ENCODE results near the gene GLDN. TPM values are rescaled to one million over a fixed set of nuclear protein-coding genes. Genes with fewer than 3 reads are reported as not detected.

GLDN gene
- polyA plus RNA-seq, 1 donor from 2014 or later = 0.58 TPM

DNA sequence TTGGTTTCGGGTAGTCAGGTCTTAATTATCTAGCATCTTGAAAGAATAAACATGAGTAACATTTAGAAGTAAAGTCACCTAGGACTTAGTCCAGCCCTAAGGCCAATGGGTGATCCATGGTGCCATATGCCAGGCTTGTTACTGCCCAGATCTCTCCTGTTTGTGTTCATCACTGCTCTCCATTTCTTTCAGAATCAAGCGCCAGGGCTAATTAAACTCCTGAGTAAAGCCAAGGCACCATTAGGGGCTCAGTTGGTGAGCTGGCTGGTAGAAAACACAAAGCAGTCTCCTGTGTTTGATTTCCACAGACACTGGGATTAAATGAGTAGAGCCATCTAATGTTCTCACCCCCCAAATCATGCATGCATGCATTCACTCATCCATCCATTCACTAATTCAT is 14.4 kb upstream of the GLDN start:
- no peak overlapping the region for H2AFZ ChIP-seq (ENCODE audit: low read depth, low read length)
- H4K20me1 ChIP-seq (ENCODE audit: insufficient read depth) = no peaks in the 10 kb centered on the region
- H3K9me2 ChIP-seq (ENCODE audit: insufficient read depth, low read length) = no peaks in the 10 kb centered on the region
- no peaks in the 10 kb centered on the region for H3K36me3 ChIP-seq (ENCODE audit: insufficient read depth, low read length)
- no peak overlapping the region for H3K4me3 ChIP-seq (ENCODE audit: low read length)
- H3K79me2 ChIP-seq (replicated peaks; ENCODE audit: insufficient read depth, low read length) = no peaks in the 10 kb centered on the region
- TF ChIP-seq RAD21 (conservative IDR thresholded peaks at IDR 0.05) = no peak
- TF ChIP-seq MXI1 (conservative IDR thresholded peaks at IDR 0.05; ENCODE audit: poor library complexity, severe bottlenecking) = no peak
- TF ChIP-seq EZH2 (IDR thresholded peaks at IDR 0.05; ENCODE audit: borderline replicate concordance, insufficient read depth, low read length, poor library complexity, severe bottlenecking) = no peak
- TF ChIP-seq, protein P1, sequence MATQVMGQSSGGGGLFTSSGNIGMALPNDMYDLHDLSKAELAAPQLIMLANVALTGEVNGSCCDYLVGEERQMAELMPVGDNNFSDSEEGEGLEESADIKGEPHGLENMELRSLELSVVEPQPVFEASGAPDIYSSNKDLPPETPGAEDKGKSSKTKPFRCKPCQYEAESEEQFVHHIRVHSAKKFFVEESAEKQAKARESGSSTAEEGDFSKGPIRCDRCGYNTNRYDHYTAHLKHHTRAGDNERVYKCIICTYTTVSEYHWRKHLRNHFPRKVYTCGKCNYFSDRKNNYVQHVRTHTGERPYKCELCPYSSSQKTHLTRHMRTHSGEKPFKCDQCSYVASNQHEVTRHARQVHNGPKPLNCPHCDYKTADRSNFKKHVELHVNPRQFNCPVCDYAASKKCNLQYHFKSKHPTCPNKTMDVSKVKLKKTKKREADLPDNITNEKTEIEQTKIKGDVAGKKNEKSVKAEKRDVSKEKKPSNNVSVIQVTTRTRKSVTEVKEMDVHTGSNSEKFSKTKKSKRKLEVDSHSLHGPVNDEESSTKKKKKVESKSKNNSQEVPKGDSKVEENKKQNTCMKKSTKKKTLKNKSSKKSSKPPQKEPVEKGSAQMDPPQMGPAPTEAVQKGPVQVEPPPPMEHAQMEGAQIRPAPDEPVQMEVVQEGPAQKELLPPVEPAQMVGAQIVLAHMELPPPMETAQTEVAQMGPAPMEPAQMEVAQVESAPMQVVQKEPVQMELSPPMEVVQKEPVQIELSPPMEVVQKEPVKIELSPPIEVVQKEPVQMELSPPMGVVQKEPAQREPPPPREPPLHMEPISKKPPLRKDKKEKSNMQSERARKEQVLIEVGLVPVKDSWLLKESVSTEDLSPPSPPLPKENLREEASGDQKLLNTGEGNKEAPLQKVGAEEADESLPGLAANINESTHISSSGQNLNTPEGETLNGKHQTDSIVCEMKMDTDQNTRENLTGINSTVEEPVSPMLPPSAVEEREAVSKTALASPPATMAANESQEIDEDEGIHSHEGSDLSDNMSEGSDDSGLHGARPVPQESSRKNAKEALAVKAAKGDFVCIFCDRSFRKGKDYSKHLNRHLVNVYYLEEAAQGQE (IDR thresholded peaks at IDR 0.05; ENCODE audit: borderline replicate concordance) = no peak
- no peak for TF ChIP-seq POLR2AphosphoS5 (IDR thresholded peaks at IDR 0.05)
- no peak for TF ChIP-seq EP300 (conservative IDR thresholded peaks at IDR 0.05; ENCODE audit: poor library complexity, severe bottlenecking)
- TF ChIP-seq, protein P2, sequence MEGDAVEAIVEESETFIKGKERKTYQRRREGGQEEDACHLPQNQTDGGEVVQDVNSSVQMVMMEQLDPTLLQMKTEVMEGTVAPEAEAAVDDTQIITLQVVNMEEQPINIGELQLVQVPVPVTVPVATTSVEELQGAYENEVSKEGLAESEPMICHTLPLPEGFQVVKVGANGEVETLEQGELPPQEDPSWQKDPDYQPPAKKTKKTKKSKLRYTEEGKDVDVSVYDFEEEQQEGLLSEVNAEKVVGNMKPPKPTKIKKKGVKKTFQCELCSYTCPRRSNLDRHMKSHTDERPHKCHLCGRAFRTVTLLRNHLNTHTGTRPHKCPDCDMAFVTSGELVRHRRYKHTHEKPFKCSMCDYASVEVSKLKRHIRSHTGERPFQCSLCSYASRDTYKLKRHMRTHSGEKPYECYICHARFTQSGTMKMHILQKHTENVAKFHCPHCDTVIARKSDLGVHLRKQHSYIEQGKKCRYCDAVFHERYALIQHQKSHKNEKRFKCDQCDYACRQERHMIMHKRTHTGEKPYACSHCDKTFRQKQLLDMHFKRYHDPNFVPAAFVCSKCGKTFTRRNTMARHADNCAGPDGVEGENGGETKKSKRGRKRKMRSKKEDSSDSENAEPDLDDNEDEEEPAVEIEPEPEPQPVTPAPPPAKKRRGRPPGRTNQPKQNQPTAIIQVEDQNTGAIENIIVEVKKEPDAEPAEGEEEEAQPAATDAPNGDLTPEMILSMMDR (IDR thresholded peaks at IDR 0.05; ENCODE audit: poor library complexity, severe bottlenecking) = no peak
- TF ChIP-seq TAF1 (IDR thresholded peaks at IDR 0.05; ENCODE audit: low read depth) = no peak
- TF ChIP-seq SMC3 (conservative IDR thresholded peaks at IDR 0.05; ENCODE audit: poor library complexity) = no peak
- H3F3A ChIP-seq (ENCODE audit: insufficient read depth, low read length, poor library complexity, severe bottlenecking) = no peaks in the 10 kb centered on the region
- no peak overlapping the region for H3K27ac ChIP-seq (ENCODE audit: low read length)
- H3K9ac ChIP-seq (ENCODE audit: low read length) = no peak overlapping the region
- H3K4me2 ChIP-seq (ENCODE audit: low read length) = no peak overlapping the region
- H3K27me3 ChIP-seq (ENCODE audit: insufficient read depth, low read depth, low read length) = no peaks in the 10 kb centered on the region
- no peaks in the 10 kb centered on the region for H3K9me3 ChIP-seq (ENCODE audit: low read length)

DNA sequence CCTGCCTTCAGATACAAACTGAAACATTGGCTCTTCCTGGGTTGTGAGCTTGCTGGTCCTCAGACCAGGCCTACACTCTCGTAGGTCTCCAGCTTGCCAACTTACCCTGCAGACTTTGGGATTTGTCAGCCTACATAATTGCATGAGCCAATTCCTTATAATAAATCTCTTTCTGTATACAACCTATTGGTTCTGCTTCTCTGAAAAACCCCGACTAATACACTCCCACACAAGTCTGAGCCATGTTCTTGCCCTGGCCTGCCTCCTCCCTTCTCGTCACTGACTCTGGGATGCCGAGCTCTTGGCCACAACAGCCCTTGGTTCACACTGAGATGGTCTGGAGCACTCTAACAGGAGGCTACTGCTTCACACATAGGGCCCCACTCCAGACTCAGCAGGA is 12.5 kb upstream of the GLDN start:
- Histone ChIP-seq H4K20me1 (ENCODE audit: insufficient read depth) (no peaks in the 10 kb centered on the region), H3K4me3 (ENCODE audit: low read length) (no peak overlapping the region), H3K9ac (ENCODE audit: low read length) (no peak overlapping the region), H3K36me3 (ENCODE audit: insufficient read depth, low read length) (no peaks in the 10 kb centered on the region), H3K9me3 (ENCODE audit: low read length) (no peaks in the 10 kb centered on the region), H2AFZ (ENCODE audit: low read depth, low read length) (no peak overlapping the region), H3K9me2 (ENCODE audit: insufficient read depth, low read length) (no peaks in the 10 kb centered on the region), H3K4me2 (ENCODE audit: low read length) (no peak overlapping the region), H3K27me3 (ENCODE audit: insufficient read depth, low read depth, low read length) (no peaks in the 10 kb centered on the region), H3K27ac (ENCODE audit: low read length) (no peak overlapping the region), H3K79me2 (replicated peaks; ENCODE audit: insufficient read depth, low read length) (no peaks in the 10 kb centered on the region), H3F3A (ENCODE audit: insufficient read depth, low read length, poor library complexity, severe bottlenecking) (no peaks in the 10 kb centered on the region)
- TF ChIP-seq POLR2AphosphoS5 (IDR thresholded peaks at IDR 0.05) = no peak

DNA sequence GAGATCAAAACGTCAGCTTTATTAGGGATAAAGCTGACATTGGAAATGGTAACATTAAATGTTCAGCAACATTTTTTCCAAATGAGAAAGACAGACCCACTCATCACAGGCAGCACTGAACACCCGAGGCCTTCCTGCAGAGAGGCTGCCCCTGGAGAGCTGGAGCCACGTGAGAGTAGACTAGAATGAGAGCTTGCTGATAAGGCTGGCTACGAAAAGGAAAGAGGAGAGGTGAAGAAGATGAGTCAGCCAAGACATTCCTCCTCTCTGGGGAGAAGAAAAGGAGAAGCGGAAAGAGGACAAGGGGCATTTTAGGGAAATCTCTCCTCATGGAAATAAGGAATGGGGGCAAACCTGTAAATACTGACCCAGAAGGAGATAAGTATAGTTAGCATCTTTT is 10.3 kb upstream of the GLDN start:
- Histone ChIP-seq H3F3A (ENCODE audit: insufficient read depth, low read length, poor library complexity, severe bottlenecking) (no peaks in the 10 kb centered on the region), H3K27me3 (ENCODE audit: insufficient read depth, low read depth, low read length) (no peaks in the 10 kb centered on the region)
- TF ChIP-seq EZH2 (IDR thresholded peaks at IDR 0.05; ENCODE audit: borderline replicate concordance, insufficient read depth, low read length, poor library complexity, severe bottlenecking) (no peak), RAD21 (conservative IDR thresholded peaks at IDR 0.05) (no peak), TAF1 (IDR thresholded peaks at IDR 0.05; ENCODE audit: low read depth) (no peak), MXI1 (conservative IDR thresholded peaks at IDR 0.05; ENCODE audit: poor library complexity, severe bottlenecking) (no peak), EP300 (conservative IDR thresholded peaks at IDR 0.05; ENCODE audit: poor library complexity, severe bottlenecking) (no peak), SMC3 (conservative IDR thresholded peaks at IDR 0.05; ENCODE audit: poor library complexity) (no peak), POLR2AphosphoS5 (IDR thresholded peaks at IDR 0.05) (no peak)
- TF ChIP-seq, protein P2 (IDR thresholded peaks at IDR 0.05; ENCODE audit: poor library complexity, severe bottlenecking) = no peak
- TF ChIP-seq, protein P1 (IDR thresholded peaks at IDR 0.05; ENCODE audit: borderline replicate concordance) = no peak

More for the DNA sequence above, 10.3 kb upstream of the GLDN start:
- Histone ChIP-seq H3K9me3 (ENCODE audit: low read length) (no peaks in the 10 kb centered on the region), H4K20me1 (ENCODE audit: insufficient read depth) (no peaks in the 10 kb centered on the region), H3K9me2 (ENCODE audit: insufficient read depth, low read length) (no peaks in the 10 kb centered on the region), H3K36me3 (ENCODE audit: insufficient read depth, low read length) (no peaks in the 10 kb centered on the region), H3K9ac (ENCODE audit: low read length) (no peak overlapping the region), H2AFZ (ENCODE audit: low read depth, low read length) (no peak overlapping the region), H3K4me3 (ENCODE audit: low read length) (no peak overlapping the region), H3K79me2 (replicated peaks; ENCODE audit: insufficient read depth, low read length) (no peaks in the 10 kb centered on the region), H3K4me2 (ENCODE audit: low read length) (no peak overlapping the region), H3K27ac (ENCODE audit: low read length) (no peak overlapping the region)

Data from neural cell (in vitro differentiated cells).